GM18505 (cell line): ENCODE measurements around the gene MAN1A1.

Experiments used
- ATAC-seq: cut with Tn5 transposase; IDR thresholded peaks from one replicate; pipeline ENCODE4 v1.9.1; 2021; ENCODE audit not compliant: unreplicated experiment
- POLR2A ChIP-seq: IDR thresholded peaks from 4 replicates; pipeline ENCODE4 v1.6.1; 2011; ENCODE audit warnings: borderline replicate concordance; ENCODE audit not compliant: insufficient read depth, insufficient read length; ENCODE audit errors: extremely low read depth

The MAN1A1 gene

GRCh38 chr6:119352001-119352400, 2.4 kb upstream of the MAN1A1 start:
- no peak for ATAC-seq
- no peak for TF ChIP-seq POLR2A

- no peak for ATAC-seq
- no peak for TF ChIP-seq POLR2A
Measured at GRCh38 chr6:119350952-119351372, 1.4 kb upstream of the MAN1A1 start.

GRCh38 chr6:119350202-119350951, 816 bp upstream of the MAN1A1 start:
- ATAC-seq, result peak; percentile 15

GRCh38 chr6:119348748-119349360, 707 bp downstream of the MAN1A1 start:
- ATAC-seq, result peak; percentile 8
- TF ChIP-seq POLR2A, result no peak

More at GRCh38 chr6:119350202-119350951, 816 bp upstream of the MAN1A1 start:
- TF ChIP-seq POLR2A, result no peak

- ATAC-seq, result peak; percentile 1
Measured at GRCh38 chr6:119348096-119348747, 1.3 kb downstream of the MAN1A1 start.

GRCh38 chr6:119347466-119348095, 2.0 kb downstream of the MAN1A1 start:
- peak; percentile 15 for ATAC-seq
- no peak for TF ChIP-seq POLR2A

More at GRCh38 chr6:119348096-119348747, 1.3 kb downstream of the MAN1A1 start:
- TF ChIP-seq POLR2A, result peak; percentile 50

GRCh38 chr6:119346936-119347335, 2.6 kb downstream of the MAN1A1 start:
- ATAC-seq, result no peak
- no peak for TF ChIP-seq POLR2A

- TF ChIP-seq POLR2A, result no peak
- no peak for ATAC-seq
Measured at GRCh38 chr6:119346450-119346849, 3.1 kb downstream of the MAN1A1 start.

GRCh38 chr6:119345114-119345513, 4.4 kb downstream of the MAN1A1 start:
- ATAC-seq, result no peak
- TF ChIP-seq POLR2A, result no peak

GRCh38 chr6:119344306-119344705, 5.3 kb downstream of the MAN1A1 start:
- TF ChIP-seq POLR2A, result no peak
- ATAC-seq, result no peak

- ATAC-seq, result no peak
- TF ChIP-seq POLR2A, result no peak
Measured at GRCh38 chr6:119343573-119344146, 5.9 kb downstream of the MAN1A1 start.

GRCh38 chr6:119343167-119343566, 6.4 kb downstream of the MAN1A1 start:
- no peak for ATAC-seq
- TF ChIP-seq POLR2A, result no peak

- ATAC-seq, result no peak
- no peak for TF ChIP-seq POLR2A
Measured at GRCh38 chr6:119342430-119342829, 7.1 kb downstream of the MAN1A1 start.
